ENCODE measurements around the gene IZUMO1.

GRCh38 chr19:48749571-48750198, 3.0 kb upstream of the IZUMO1 start:
- TF ChIP-seq POLR2A (IDR thresholded peaks at IDR 0.05), result no peak
- no peak for TF ChIP-seq CTCF (IDR thresholded peaks at IDR 0.05)

Data from breast epithelium (tissue), 3 donors.